Neural cell (in vitro differentiated cells): ENCODE results near the gene PCDHB6. TPM values are rescaled to one million over a fixed set of nuclear protein-coding genes. Genes with fewer than 3 reads are reported as not detected.
"Not testable (repeated sequence)": the region's sequence is repeated elsewhere in the genome, so short reads cannot be mapped to it uniquely, and the experiment has no call there.

Experiments
- H2AFZ ChIP-seq: fragments of 200-600, 300-800 bp; sonication (generic), shearing (Covaris generic); 2 replicates; pipeline ENCODE4 v1.6.0; 2014; ENCODE audit warnings: low read depth, mild to moderate bottlenecking, antibody characterized with exemption, low read length, moderate library complexity
- H3F3A ChIP-seq: fragments of 200-600 bp; shearing (Covaris generic); 2 replicates; pipeline ENCODE4 v1.6.1; 2016; ENCODE audit warnings: mild to moderate bottlenecking, moderate library complexity, mixed read lengths, antibody characterized with exemption, low read length; ENCODE audit not compliant: insufficient read depth, poor library complexity, severe bottlenecking
- H3K27ac ChIP-seq: fragments of 200-600, 300-800 bp; sonication (generic), shearing (Covaris generic); 2 replicates; pipeline ENCODE4 v1.5.1; 2014; ENCODE audit warnings: mild to moderate bottlenecking, low read length, moderate library complexity
- H3K27me3 ChIP-seq: fragments of 300-800, 200-600 bp; sonication (generic), shearing (Covaris generic); 2 replicates; pipeline ENCODE4 v1.6.0; 2014; ENCODE audit warnings: mild to moderate bottlenecking, low read depth, low read length, moderate library complexity; ENCODE audit not compliant: insufficient read depth
- H3K36me3 ChIP-seq: fragments of 300-800, 200-600 bp; sonication (generic), shearing (Covaris generic); 2 replicates; pipeline ENCODE4 v1.5.1; 2014; ENCODE audit warnings: mild to moderate bottlenecking, antibody characterized with exemption, low read length, moderate library complexity; ENCODE audit not compliant: insufficient read depth
- H3K4me2 ChIP-seq: fragments of 300-800, 200-600 bp; sonication (generic), shearing (Covaris generic); 2 replicates; pipeline ENCODE4 v1.6.0; 2014; ENCODE audit warnings: mild to moderate bottlenecking, low read length
- H3K4me3 ChIP-seq: fragments of 300-800, 200-600 bp; sonication (generic), shearing (Covaris generic); 2 replicates; pipeline ENCODE4 v1.5.1; 2014; ENCODE audit warnings: mild to moderate bottlenecking, low read length, moderate library complexity
- H3K79me2 ChIP-seq: fragments of 200-600 bp; shearing (Covaris generic); replicated peaks from 2 replicates; pipeline ENCODE4 v1.6.0; 2014; ENCODE audit warnings: mild to moderate bottlenecking, low read length, moderate library complexity; ENCODE audit not compliant: insufficient read depth
- H3K9ac ChIP-seq: fragments of 300-800, 200-600 bp; sonication (generic), shearing (Covaris generic); 2 replicates; pipeline ENCODE4 v1.6.1; 2016; ENCODE audit warnings: mild to moderate bottlenecking, low read length, mixed read lengths
- H3K9me2 ChIP-seq: fragments of 200-600 bp; shearing (Covaris generic); 2 replicates; pipeline ENCODE4 v1.6.1; 2016; ENCODE audit warnings: mild to moderate bottlenecking, low read length, mixed read lengths; ENCODE audit not compliant: insufficient read depth
- H3K9me3 ChIP-seq: fragments of 200-600, 300-800 bp; sonication (generic), shearing (Covaris generic); 2 replicates; pipeline ENCODE4 v1.6.1; 2016; ENCODE audit warnings: mild to moderate bottlenecking, mixed run types, low read length, moderate library complexity, mixed read lengths
- H4K20me1 ChIP-seq: fragments of 200-600 bp; shearing (Covaris generic); 2 replicates; pipeline ENCODE4 v1.6.1; 2016; ENCODE audit warnings: mild to moderate bottlenecking, mixed run types; ENCODE audit not compliant: insufficient read depth
- EP300 ChIP-seq: fragments of 450-650 bp; conservative IDR thresholded peaks from 2 replicates; pipeline ENCODE4 v1.6.1; 2014; ENCODE audit warnings: antibody characterized with exemption, mild to moderate bottlenecking, moderate library complexity; ENCODE audit not compliant: poor library complexity, severe bottlenecking
- EZH2 ChIP-seq: fragments of 200-600, 300-800 bp; shearing (Covaris generic), sonication (generic); IDR thresholded peaks from 2 replicates; pipeline ENCODE4 v1.6.1; 2014; ENCODE audit warnings: antibody characterized with exemption, low read length, borderline replicate concordance, mild to moderate bottlenecking; ENCODE audit not compliant: insufficient read depth, poor library complexity, severe bottlenecking
- MXI1 ChIP-seq: fragments of 450-650 bp; conservative IDR thresholded peaks from 2 replicates; pipeline ENCODE4 v1.6.1; 2014; ENCODE audit warnings: antibody characterized with exemption, mild to moderate bottlenecking; ENCODE audit not compliant: poor library complexity, severe bottlenecking
- POLR2AphosphoS5 ChIP-seq: IDR thresholded peaks from 2 replicates; pipeline ENCODE4 v1.6.1; 2012
- RAD21 ChIP-seq: fragments of 450-650 bp; conservative IDR thresholded peaks from 2 replicates; pipeline ENCODE4 v1.6.1; 2014; ENCODE audit warnings: antibody characterized with exemption, mild to moderate bottlenecking, moderate library complexity
- SMC3 ChIP-seq: fragments of 450-650 bp; conservative IDR thresholded peaks from 2 replicates; pipeline ENCODE4 v1.6.1; 2014; ENCODE audit warnings: antibody characterized with exemption, mild to moderate bottlenecking, moderate library complexity; ENCODE audit not compliant: poor library complexity
- TAF1 ChIP-seq: IDR thresholded peaks from 2 replicates; pipeline ENCODE4 v1.6.1; 2012; ENCODE audit warnings: low read depth
- polyA plus RNA-seq: library from polyadenylated mRNA; depleted of rRNA; stranded (reverse); fragments of >200 nt; gene quantifications from 2 replicates; pipeline ENCODE4 v1.2.3, GENCODE V29; 2014
- TF ChIP-seq, protein P1 (sequence below): fragments of 450-650 bp; IDR thresholded peaks from 2 replicates; pipeline ENCODE4 v1.5.1; 2014; ENCODE audit warnings: antibody characterized with exemption, mild to moderate bottlenecking, moderate library complexity; ENCODE audit not compliant: poor library complexity, severe bottlenecking
- TF ChIP-seq, protein P2 (sequence below): IDR thresholded peaks from 2 replicates; pipeline ENCODE4 v1.6.1; 2012; ENCODE audit warnings: borderline replicate concordance

PCDHB6 gene
- polyA plus RNA-seq, 1 donor from 2014 or later: 1.7 TPM

DNA sequence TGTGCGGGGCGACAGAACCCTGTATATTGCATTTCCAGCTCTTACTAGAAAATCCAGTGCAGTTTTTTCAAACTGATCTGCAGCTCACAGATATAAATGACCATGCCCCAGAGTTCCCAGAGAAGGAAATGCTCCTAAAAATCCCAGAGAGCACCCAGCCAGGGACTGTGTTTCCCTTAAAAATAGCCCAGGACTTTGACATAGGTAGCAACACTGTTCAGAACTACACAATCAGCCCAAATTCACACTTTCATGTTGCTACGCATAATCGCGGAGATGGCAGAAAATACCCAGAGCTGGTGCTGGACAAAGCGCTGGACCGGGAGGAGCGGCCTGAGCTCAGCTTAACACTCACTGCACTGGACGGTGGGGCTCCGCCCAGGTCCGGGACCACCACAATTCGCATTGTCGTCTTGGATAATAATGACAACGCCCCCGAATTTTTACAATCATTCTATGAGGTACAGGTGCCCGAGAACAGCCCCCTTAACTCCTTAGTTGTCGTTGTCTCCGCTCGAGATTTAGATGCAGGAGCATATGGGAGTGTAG, 14.1 kb upstream of the PCDHB6 start:
- Histone ChIP-seq H3K9ac (no peak overlapping the region), H4K20me1 (no peaks in the 10 kb centered on the region), H3K27me3 (no peaks in the 10 kb centered on the region), H3F3A (no peaks in the 10 kb centered on the region), H3K27ac (no peak overlapping the region), H3K4me2 (no peak overlapping the region), H3K9me3 (peaks cover 42% of the 10 kb centered on the region), H3K79me2 (no peaks in the 10 kb centered on the region), H3K4me3 (peak overlapping the region; percentile 6), H3K36me3 (peaks cover 13% of the 10 kb centered on the region), H3K9me2 (no peaks in the 10 kb centered on the region), H2AFZ (no peak overlapping the region)
- no peak for TF ChIP-seq EP300
- TF ChIP-seq SMC3: no peak
- TF ChIP-seq, protein P1, sequence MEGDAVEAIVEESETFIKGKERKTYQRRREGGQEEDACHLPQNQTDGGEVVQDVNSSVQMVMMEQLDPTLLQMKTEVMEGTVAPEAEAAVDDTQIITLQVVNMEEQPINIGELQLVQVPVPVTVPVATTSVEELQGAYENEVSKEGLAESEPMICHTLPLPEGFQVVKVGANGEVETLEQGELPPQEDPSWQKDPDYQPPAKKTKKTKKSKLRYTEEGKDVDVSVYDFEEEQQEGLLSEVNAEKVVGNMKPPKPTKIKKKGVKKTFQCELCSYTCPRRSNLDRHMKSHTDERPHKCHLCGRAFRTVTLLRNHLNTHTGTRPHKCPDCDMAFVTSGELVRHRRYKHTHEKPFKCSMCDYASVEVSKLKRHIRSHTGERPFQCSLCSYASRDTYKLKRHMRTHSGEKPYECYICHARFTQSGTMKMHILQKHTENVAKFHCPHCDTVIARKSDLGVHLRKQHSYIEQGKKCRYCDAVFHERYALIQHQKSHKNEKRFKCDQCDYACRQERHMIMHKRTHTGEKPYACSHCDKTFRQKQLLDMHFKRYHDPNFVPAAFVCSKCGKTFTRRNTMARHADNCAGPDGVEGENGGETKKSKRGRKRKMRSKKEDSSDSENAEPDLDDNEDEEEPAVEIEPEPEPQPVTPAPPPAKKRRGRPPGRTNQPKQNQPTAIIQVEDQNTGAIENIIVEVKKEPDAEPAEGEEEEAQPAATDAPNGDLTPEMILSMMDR: no peak
- TF ChIP-seq, protein P2, sequence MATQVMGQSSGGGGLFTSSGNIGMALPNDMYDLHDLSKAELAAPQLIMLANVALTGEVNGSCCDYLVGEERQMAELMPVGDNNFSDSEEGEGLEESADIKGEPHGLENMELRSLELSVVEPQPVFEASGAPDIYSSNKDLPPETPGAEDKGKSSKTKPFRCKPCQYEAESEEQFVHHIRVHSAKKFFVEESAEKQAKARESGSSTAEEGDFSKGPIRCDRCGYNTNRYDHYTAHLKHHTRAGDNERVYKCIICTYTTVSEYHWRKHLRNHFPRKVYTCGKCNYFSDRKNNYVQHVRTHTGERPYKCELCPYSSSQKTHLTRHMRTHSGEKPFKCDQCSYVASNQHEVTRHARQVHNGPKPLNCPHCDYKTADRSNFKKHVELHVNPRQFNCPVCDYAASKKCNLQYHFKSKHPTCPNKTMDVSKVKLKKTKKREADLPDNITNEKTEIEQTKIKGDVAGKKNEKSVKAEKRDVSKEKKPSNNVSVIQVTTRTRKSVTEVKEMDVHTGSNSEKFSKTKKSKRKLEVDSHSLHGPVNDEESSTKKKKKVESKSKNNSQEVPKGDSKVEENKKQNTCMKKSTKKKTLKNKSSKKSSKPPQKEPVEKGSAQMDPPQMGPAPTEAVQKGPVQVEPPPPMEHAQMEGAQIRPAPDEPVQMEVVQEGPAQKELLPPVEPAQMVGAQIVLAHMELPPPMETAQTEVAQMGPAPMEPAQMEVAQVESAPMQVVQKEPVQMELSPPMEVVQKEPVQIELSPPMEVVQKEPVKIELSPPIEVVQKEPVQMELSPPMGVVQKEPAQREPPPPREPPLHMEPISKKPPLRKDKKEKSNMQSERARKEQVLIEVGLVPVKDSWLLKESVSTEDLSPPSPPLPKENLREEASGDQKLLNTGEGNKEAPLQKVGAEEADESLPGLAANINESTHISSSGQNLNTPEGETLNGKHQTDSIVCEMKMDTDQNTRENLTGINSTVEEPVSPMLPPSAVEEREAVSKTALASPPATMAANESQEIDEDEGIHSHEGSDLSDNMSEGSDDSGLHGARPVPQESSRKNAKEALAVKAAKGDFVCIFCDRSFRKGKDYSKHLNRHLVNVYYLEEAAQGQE: no peak
- no peak for TF ChIP-seq POLR2AphosphoS5
- no peak for TF ChIP-seq TAF1
- TF ChIP-seq EZH2: no peak
- no peak for TF ChIP-seq RAD21
- TF ChIP-seq MXI1: no peak

GRCh38 chr5:141137346-141137745, 12.5 kb upstream of the PCDHB6 start:
- H3K27ac ChIP-seq, H4K20me1 ChIP-seq, H3K4me3 ChIP-seq, H3F3A ChIP-seq, H3K79me2 ChIP-seq, H3K4me2 ChIP-seq, H2AFZ ChIP-seq, H3K27me3 ChIP-seq, H3K9me2 ChIP-seq, H3K9ac ChIP-seq: not testable (repeated sequence)
- H3K36me3 ChIP-seq: peaks cover 11% of the 10 kb centered on the region
- peaks cover 39% of the 10 kb centered on the region for H3K9me3 ChIP-seq
